ENCODE data around the gene C4orf46.

Gene C4orf46

GRCh38 chr4:158622251-158622650 is 49.4 kb downstream of the C4orf46 start:
- no peak for TF ChIP-seq GATA1 (IDR thresholded peaks at IDR 0.05; ENCODE audit: low read depth, low read length)
- no peak for TF ChIP-seq POLR2A (IDR thresholded peaks at IDR 0.05; ENCODE audit: low read length)
- no peak for DNase-seq

GRCh38 chr4:158621729-158622128 is 50.0 kb downstream of the C4orf46 start:
- TF ChIP-seq GATA1 (IDR thresholded peaks at IDR 0.05; ENCODE audit: low read depth, low read length): no peak
- DNase-seq: no peak

GRCh38 chr4:158617956-158618355 is 53.7 kb downstream of the C4orf46 start:
- TF ChIP-seq POLR2A (IDR thresholded peaks at IDR 0.05; ENCODE audit: low read length) (no peak), GATA1 (IDR thresholded peaks at IDR 0.05; ENCODE audit: low read depth, low read length) (no peak)
- no peak for DNase-seq
